ENCODE results near the gene ZNF385A.
A peak's percentile ranks its signal among the peaks of the same experiment; 100 is the strongest.

Gene ZNF385A

GRCh38 chr12:54390668-54391551 lies 6.4 kb upstream of the ZNF385A start:
- DNase-seq: peak; percentile 64

GRCh38 chr12:54390176-54390667 lies 5.7 kb upstream of the ZNF385A start:
- no peak for DNase-seq

- no peak for DNase-seq
Measured at GRCh38 chr12:54389607-54390175, 5.2 kb upstream of the ZNF385A start.

- DNase-seq: no peak
Measured at GRCh38 chr12:54389134-54389508, 4.6 kb upstream of the ZNF385A start.

- DNase-seq: no peak
Measured at GRCh38 chr12:54388237-54389133, 4.0 kb upstream of the ZNF385A start.

- DNase-seq: no peak
Measured at GRCh38 chr12:54387114-54387467, 2.6 kb upstream of the ZNF385A start.

GRCh38 chr12:54386403-54387113 lies 2.0 kb upstream of the ZNF385A start:
- DNase-seq: no peak

- no peak for DNase-seq
Measured at GRCh38 chr12:54385251-54385914, 850 bp upstream of the ZNF385A start.

- no peak for DNase-seq
Measured at GRCh38 chr12:54383041-54383609, 1.4 kb downstream of the ZNF385A start.

- DNase-seq: no peak
Measured at GRCh38 chr12:54381136-54381535, 3.4 kb downstream of the ZNF385A start.

- peak; percentile 97 for DNase-seq
Measured at GRCh38 chr12:54379398-54380201, 4.9 kb downstream of the ZNF385A start.

- DNase-seq: peak; percentile 66
Measured at GRCh38 chr12:54378796-54379397, 5.6 kb downstream of the ZNF385A start.

GRCh38 chr12:54377797-54378515 lies 6.6 kb downstream of the ZNF385A start:
- no peak for DNase-seq

- no peak for DNase-seq
Measured at GRCh38 chr12:54377007-54377406, 7.5 kb downstream of the ZNF385A start.

GRCh38 chr12:54376596-54376995 lies 7.9 kb downstream of the ZNF385A start:
- no peak for DNase-seq

- DNase-seq: no peak
Measured at GRCh38 chr12:54375259-54375579, 9.3 kb downstream of the ZNF385A start.

GRCh38 chr12:54374562-54375258 lies 9.8 kb downstream of the ZNF385A start:
- DNase-seq: peak; percentile 91

- no peak for DNase-seq
Measured at GRCh38 chr12:54373649-54374561, 10.6 kb downstream of the ZNF385A start.
